ENCODE results near the gene SPNS3.

SPNS3 gene

DNA sequence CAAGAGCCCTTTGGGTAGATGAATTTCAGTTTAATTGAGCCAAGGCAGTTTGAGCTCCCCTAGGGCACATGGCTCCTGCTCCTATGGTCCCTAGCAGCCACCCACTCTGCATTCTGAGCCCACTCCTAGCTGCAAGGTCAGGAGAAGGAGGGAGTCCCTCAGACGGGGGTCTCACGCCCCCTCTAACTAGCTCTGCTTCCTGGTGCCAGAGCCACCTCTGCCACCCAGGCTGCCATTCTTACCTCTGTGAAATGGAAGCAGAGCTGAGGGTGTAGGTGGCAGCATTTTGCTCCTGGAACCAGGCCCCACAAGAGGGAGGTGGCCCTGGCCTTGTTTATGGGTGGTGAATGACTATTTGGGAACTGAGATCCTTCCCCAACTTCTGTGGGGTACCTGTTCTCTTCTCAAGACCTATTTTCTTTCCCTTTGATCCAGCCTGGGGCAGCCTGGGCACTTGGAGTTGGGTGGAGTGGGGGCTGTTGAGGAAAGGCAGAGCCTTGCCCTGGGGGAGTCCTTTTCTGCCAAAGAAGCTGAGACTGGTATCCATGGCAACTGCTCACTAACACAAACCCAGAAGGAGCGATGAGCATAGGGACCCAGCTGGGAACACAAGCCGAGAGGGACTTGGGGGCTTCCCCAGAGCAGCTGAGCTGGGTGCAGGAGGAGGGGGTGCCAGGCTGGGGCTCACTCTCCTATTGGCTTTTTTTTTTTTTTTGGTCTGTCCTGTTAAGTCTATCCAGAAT, 69.7 kb downstream of the SPNS3 start:
- DNase-seq (ENCODE audit: low read depth) = no peak
- TF ChIP-seq, protein P1, sequence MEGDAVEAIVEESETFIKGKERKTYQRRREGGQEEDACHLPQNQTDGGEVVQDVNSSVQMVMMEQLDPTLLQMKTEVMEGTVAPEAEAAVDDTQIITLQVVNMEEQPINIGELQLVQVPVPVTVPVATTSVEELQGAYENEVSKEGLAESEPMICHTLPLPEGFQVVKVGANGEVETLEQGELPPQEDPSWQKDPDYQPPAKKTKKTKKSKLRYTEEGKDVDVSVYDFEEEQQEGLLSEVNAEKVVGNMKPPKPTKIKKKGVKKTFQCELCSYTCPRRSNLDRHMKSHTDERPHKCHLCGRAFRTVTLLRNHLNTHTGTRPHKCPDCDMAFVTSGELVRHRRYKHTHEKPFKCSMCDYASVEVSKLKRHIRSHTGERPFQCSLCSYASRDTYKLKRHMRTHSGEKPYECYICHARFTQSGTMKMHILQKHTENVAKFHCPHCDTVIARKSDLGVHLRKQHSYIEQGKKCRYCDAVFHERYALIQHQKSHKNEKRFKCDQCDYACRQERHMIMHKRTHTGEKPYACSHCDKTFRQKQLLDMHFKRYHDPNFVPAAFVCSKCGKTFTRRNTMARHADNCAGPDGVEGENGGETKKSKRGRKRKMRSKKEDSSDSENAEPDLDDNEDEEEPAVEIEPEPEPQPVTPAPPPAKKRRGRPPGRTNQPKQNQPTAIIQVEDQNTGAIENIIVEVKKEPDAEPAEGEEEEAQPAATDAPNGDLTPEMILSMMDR (IDR thresholded peaks at IDR 0.05; ENCODE audit: insufficient read depth, low read depth, low read length, missing control alignments) = no peak
- H3K4me3 ChIP-seq (ENCODE audit: low read length) = no peak overlapping the region

GRCh38 chr17:4504188-4504587, 70.4 kb downstream of the SPNS3 start:
- TF ChIP-seq, protein P1 (IDR thresholded peaks at IDR 0.05; ENCODE audit: insufficient read depth, low read depth, low read length, missing control alignments) = no peak
- no peak overlapping the region for H3K4me3 ChIP-seq (ENCODE audit: low read length)
- DNase-seq (ENCODE audit: low read depth) = peak; percentile 43

GRCh38 chr17:4505187-4505586, 71.4 kb downstream of the SPNS3 start:
- TF ChIP-seq, protein P1 (IDR thresholded peaks at IDR 0.05; ENCODE audit: insufficient read depth, low read depth, low read length, missing control alignments) = no peak
- DNase-seq (ENCODE audit: low read depth) = peak; percentile 38
- no peak overlapping the region for H3K4me3 ChIP-seq (ENCODE audit: low read length)

GRCh38 chr17:4506175-4506813, 72.6 kb downstream of the SPNS3 start:
- DNase-seq (ENCODE audit: low read depth) = no peak
- TF ChIP-seq, protein P1 (IDR thresholded peaks at IDR 0.05; ENCODE audit: insufficient read depth, low read depth, low read length, missing control alignments) = no peak
- no peak overlapping the region for H3K4me3 ChIP-seq (ENCODE audit: low read length)

GRCh38 chr17:4506892-4507291, 73.2 kb downstream of the SPNS3 start:
- H3K4me3 ChIP-seq (ENCODE audit: low read length) = no peak overlapping the region
- DNase-seq (ENCODE audit: low read depth) = no peak
- TF ChIP-seq, protein P1 (IDR thresholded peaks at IDR 0.05; ENCODE audit: insufficient read depth, low read depth, low read length, missing control alignments) = no peak

- DNase-seq (ENCODE audit: low read depth) = no peak
- TF ChIP-seq, protein P1 (IDR thresholded peaks at IDR 0.05; ENCODE audit: insufficient read depth, low read depth, low read length, missing control alignments) = no peak
Measured at GRCh38 chr17:4507361-4508111, 73.8 kb downstream of the SPNS3 start.

More at GRCh38 chr17:4507361-4508111, 73.8 kb downstream of the SPNS3 start:
- H3K4me3 ChIP-seq (ENCODE audit: low read length) = no peak overlapping the region

Data from epithelial cell of esophagus (primary cell).